Adipocyte (in vitro differentiated cells): ENCODE measurements around the gene ID1.
"Not testable (repeated sequence)": the region's sequence is repeated elsewhere in the genome, so short reads cannot be mapped to it uniquely, and the experiment has no call there.

Experiments
- DNase-seq: peaks from one replicate; pipeline ENCODE4 v3.0.0-alpha.2; 2015; ENCODE audit warnings: low read depth
- H3K27me3 ChIP-seq: replicated peaks from 2 replicates; pipeline ENCODE4 v1.7.0; 2013; ENCODE audit warnings: mild to moderate bottlenecking, low read length, moderate library complexity; ENCODE audit not compliant: control insufficient read depth, insufficient read depth
- H3K36me3 ChIP-seq: 2 replicates; pipeline ENCODE4 v1.7.0; 2013; ENCODE audit warnings: low read length, mild to moderate bottlenecking, moderate library complexity; ENCODE audit not compliant: control insufficient read depth, insufficient read depth, severe bottlenecking
- H3K4me1 ChIP-seq: 2 replicates; pipeline ENCODE4 v1.7.0; 2013; ENCODE audit warnings: mild to moderate bottlenecking, low read length, moderate library complexity; ENCODE audit not compliant: control insufficient read depth, insufficient read depth
- H3K4me3 ChIP-seq: 2 replicates; pipeline ENCODE4 v1.7.0; 2013; ENCODE audit warnings: mild to moderate bottlenecking, low read length, moderate library complexity
- H3K9ac ChIP-seq: 2 replicates; pipeline ENCODE4 v1.7.0; 2013; ENCODE audit warnings: mild to moderate bottlenecking, low read length, moderate library complexity
- H3K9me3 ChIP-seq: 2 replicates; pipeline ENCODE4 v1.7.0; 2013; ENCODE audit warnings: mild to moderate bottlenecking, low read length, moderate library complexity; ENCODE audit not compliant: control insufficient read depth

The ID1 gene

GRCh38 chr20:31643522-31643921 is 38.4 kb downstream of the ID1 start:
- Histone ChIP-seq H3K4me3 (no peak overlapping the region), H3K27me3 (peaks cover 5% of the 10 kb centered on the region), H3K36me3 (no peaks in the 10 kb centered on the region), H3K4me1 (peaks cover 7% of the 10 kb centered on the region), H3K9me3 (no peaks in the 10 kb centered on the region), H3K9ac (no peak overlapping the region)
- no peak for DNase-seq

DNA sequence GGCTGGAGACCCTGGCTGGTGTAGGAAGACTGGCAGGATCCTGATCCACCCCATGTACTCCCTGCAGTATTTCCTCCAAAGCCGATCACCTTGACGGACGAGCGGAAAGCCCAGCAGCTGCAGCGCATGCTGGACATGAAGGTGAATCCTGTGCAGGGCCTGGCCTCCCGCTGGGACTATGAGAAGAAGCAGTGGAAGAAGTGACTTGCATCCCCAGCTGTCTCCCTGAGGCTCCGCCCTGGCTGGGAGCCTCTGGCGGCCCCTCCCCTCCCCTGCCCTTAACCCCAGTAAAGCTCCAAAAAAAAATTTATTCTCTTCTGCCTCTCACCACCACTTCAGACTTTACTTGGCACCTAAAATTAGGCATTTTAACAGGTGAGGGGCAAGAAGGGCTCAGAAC is 39.6 kb downstream of the ID1 start:
- Histone ChIP-seq H3K9ac (no peak overlapping the region), H3K27me3 (no peaks in the 10 kb centered on the region), H3K4me1 (peaks cover 7% of the 10 kb centered on the region), H3K4me3 (no peak overlapping the region), H3K9me3 (no peaks in the 10 kb centered on the region), H3K36me3 (no peaks in the 10 kb centered on the region)
- DNase-seq = no peak

DNA sequence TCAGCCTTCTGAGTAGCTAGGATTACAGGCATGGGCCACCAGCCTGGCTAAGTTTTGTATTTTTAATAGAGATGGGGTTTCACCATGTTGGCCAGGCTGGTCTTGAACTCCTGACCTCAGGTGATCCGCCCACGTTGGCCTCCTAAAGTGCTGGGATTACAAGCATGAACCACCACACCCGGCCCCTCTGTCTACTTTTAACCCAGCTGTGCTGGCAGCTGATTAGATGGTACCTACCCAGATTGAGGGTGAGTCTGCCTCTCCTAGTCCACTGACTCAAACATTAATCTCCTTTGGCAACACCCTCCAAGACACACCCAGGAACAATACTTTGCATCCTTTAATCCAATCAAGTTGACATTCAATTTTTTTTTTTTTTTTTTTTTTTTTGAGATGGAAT is 43.0 kb downstream of the ID1 start:
- not testable (repeated sequence) for H3K9me3 ChIP-seq, H3K27me3 ChIP-seq, H3K36me3 ChIP-seq, H3K9ac ChIP-seq, DNase-seq, H3K4me3 ChIP-seq
- peaks cover 18% of the 10 kb centered on the region for H3K4me1 ChIP-seq

DNA sequence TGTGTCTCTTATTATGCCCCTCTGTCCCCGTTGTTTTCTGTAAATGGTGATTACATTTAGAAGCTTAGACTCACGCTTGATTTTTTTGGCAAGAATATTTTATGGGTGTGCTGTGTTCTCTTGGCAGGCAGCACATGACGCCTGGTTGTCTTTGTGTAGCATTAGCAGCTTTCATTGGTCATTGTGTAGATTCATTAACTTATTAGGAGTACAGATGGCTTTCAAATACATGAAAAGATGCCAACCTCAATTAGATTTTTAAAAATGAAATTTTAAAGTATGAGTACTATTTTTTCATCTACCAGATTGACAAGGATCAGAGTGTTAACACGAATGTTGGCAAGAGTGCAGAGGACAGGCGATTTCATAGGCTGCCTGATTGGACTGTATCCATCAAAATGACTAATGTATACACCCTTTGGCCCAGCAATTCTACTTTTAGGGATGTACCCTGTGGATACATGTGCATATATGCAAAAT is 47.9 kb downstream of the ID1 start:
- Histone ChIP-seq H3K4me1 (peaks cover 20% of the 10 kb centered on the region), H3K9me3 (no peaks in the 10 kb centered on the region), H3K9ac (peak overlapping the region; percentile 5), H3K27me3 (no peaks in the 10 kb centered on the region), H3K36me3 (no peaks in the 10 kb centered on the region), H3K4me3 (peak overlapping the region; percentile 46)
- DNase-seq = peak; percentile 80

DNA sequence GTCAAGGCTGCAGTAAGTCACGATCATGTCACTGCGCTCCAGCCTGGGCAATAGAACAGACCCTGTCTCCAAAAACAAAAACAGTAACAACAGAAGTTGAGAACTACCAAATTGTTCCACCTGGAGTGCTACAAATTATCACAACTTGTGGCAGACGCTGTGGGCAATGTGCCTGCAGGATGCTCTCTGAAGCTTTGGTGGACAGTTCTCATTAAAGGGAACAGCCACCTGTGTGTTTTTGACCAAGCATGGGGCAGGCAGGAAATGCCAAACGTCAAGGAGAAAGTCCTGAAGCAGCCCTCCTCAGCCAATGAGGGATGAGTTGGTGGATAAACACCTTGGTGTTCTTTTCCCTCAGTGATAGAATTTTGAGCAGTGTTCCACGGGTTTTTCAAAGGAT is 48.5 kb downstream of the ID1 start:
- no peaks in the 10 kb centered on the region for H3K36me3 ChIP-seq
- no peak overlapping the region for H3K9ac ChIP-seq
- no peaks in the 10 kb centered on the region for H3K9me3 ChIP-seq
- no peaks in the 10 kb centered on the region for H3K27me3 ChIP-seq
- H3K4me1 ChIP-seq = peaks cover 20% of the 10 kb centered on the region
- peak overlapping the region; percentile 46 for H3K4me3 ChIP-seq
- no peak for DNase-seq

DNA sequence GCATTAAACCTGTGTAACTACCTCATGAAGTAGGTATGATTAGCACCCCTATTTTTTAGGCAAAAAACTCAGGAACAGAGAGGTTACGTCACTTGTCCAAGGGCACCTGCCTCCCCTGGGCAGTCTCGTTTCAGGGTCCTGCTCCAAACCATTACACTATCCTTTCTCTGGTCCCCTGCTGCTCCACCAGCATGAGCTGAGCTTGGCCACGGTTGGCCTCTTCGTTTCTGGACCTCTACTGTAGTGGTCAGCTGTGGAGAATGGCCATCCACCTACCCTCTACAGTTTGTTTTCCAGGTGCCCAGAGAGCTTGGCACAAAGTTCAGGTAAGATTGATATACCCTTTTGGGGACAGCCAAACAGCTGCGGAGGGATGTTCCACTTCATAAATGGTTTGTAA is 49.4 kb downstream of the ID1 start:
- Histone ChIP-seq H3K9ac (no peak overlapping the region), H3K9me3 (no peaks in the 10 kb centered on the region), H3K4me3 (no peak overlapping the region), H3K36me3 (no peaks in the 10 kb centered on the region), H3K27me3 (no peaks in the 10 kb centered on the region), H3K4me1 (peaks cover 20% of the 10 kb centered on the region)
- DNase-seq = no peak
